ENCODE results near the gene PIK3IP1.

PIK3IP1 gene

GRCh38 chr22:31271485-31271884 is 20.8 kb downstream of the PIK3IP1 start:
- H3K79me2 ChIP-seq (ENCODE audit: insufficient read depth, low read length), result no peaks in the 10 kb centered on the region
- H4K20me1 ChIP-seq (ENCODE audit: insufficient read depth, low read length, poor library complexity, severe bottlenecking), result no peaks in the 10 kb centered on the region
- no peaks in the 10 kb centered on the region for H3F3A ChIP-seq (ENCODE audit: low read depth)
- no peak overlapping the region for H3K4me2 ChIP-seq (ENCODE audit: low read depth, low read length, poor library complexity, severe bottlenecking)
- peaks cover 58% of the 10 kb centered on the region for H3K36me3 ChIP-seq (ENCODE audit: insufficient read depth, low read length)
- no peaks in the 10 kb centered on the region for H3K27me3 ChIP-seq (ENCODE audit: insufficient read depth, low read length, poor library complexity, severe bottlenecking)
- no peak overlapping the region for H2AFZ ChIP-seq (ENCODE audit: low read length)
- H3K9me3 ChIP-seq (ENCODE audit: insufficient read depth, low read depth, low read length), result no peaks in the 10 kb centered on the region
- H3K9me2 ChIP-seq (replicated peaks; ENCODE audit: low read depth, low read length), result no peaks in the 10 kb centered on the region
- H3K4me3 ChIP-seq (ENCODE audit: low read length, poor library complexity, severe bottlenecking), result no peak overlapping the region
- no peak overlapping the region for H3K9ac ChIP-seq (ENCODE audit: low read depth, low read length, poor library complexity, severe bottlenecking)
- H3K4me1 ChIP-seq (ENCODE audit: insufficient read depth, low read length, poor library complexity, severe bottlenecking), result no peaks in the 10 kb centered on the region
- no peak for TF ChIP-seq EZH2phosphoT487 (IDR thresholded peaks at IDR 0.05; ENCODE audit: borderline replicate concordance)
- no peak for TF ChIP-seq CTCF (conservative IDR thresholded peaks at IDR 0.05; ENCODE audit: low read length)

- no peak overlapping the region for H2AFZ ChIP-seq (ENCODE audit: low read length)
- no peak overlapping the region for H3K4me2 ChIP-seq (ENCODE audit: low read depth, low read length, poor library complexity, severe bottlenecking)
- H3K79me2 ChIP-seq (ENCODE audit: insufficient read depth, low read length), result no peaks in the 10 kb centered on the region
- no peaks in the 10 kb centered on the region for H4K20me1 ChIP-seq (ENCODE audit: insufficient read depth, low read length, poor library complexity, severe bottlenecking)
- H3F3A ChIP-seq (ENCODE audit: low read depth), result no peaks in the 10 kb centered on the region
- TF ChIP-seq EZH2phosphoT487 (IDR thresholded peaks at IDR 0.05; ENCODE audit: borderline replicate concordance), result no peak
- H3K9ac ChIP-seq (ENCODE audit: low read depth, low read length, poor library complexity, severe bottlenecking), result no peak overlapping the region
- H3K27me3 ChIP-seq (ENCODE audit: insufficient read depth, low read length, poor library complexity, severe bottlenecking), result no peaks in the 10 kb centered on the region
- no peaks in the 10 kb centered on the region for H3K9me3 ChIP-seq (ENCODE audit: insufficient read depth, low read depth, low read length)
- no peak overlapping the region for H3K4me3 ChIP-seq (ENCODE audit: low read length, poor library complexity, severe bottlenecking)
- no peaks in the 10 kb centered on the region for H3K9me2 ChIP-seq (replicated peaks; ENCODE audit: low read depth, low read length)
- H3K4me1 ChIP-seq (ENCODE audit: insufficient read depth, low read length, poor library complexity, severe bottlenecking), result no peaks in the 10 kb centered on the region
- H3K36me3 ChIP-seq (ENCODE audit: insufficient read depth, low read length), result peaks cover 62% of the 10 kb centered on the region
These were observed 21.3 kb downstream of the PIK3IP1 start for GRCh38 chr22:31271026-31271425.

DNA sequence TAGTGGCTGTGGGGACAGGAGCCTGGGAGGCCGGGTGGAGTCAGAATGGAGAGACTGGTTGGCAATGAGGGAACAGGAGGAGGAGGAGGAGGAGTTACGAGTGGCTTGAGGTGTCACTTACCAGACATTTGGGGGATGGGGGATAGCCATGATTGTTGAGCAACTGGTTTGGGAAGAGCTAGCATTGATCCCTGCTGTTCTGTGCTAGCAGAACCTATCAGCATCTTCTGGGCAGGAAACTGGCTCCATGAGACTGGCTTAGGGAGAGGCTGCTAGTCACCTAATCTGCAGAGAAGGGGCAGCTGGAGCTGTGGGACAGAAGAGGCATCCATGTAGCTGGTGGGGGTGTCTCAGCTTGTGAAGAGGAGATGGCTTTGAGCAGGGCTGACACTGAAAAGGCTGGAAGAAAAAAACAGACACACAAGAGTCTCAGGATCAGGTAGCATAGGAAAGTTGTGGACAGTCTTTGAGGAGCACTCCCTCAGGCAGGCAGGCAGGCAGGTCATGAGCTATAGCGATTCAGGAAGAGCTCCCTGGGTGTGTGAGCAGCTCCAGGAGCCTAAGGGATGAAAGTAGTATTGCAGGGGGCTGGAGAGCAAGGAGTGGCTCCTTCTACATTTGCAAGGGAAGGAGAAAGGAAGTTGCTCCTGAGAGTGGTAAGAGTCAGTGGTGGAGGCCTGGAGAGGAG is 22.3 kb downstream of the PIK3IP1 start:
- TF ChIP-seq CTCF (conservative IDR thresholded peaks at IDR 0.05; ENCODE audit: low read length), result no peak
- TF ChIP-seq EZH2phosphoT487 (IDR thresholded peaks at IDR 0.05; ENCODE audit: borderline replicate concordance), result no peak
- peaks cover 62% of the 10 kb centered on the region for H3K36me3 ChIP-seq (ENCODE audit: insufficient read depth, low read length)
- H3K9me3 ChIP-seq (ENCODE audit: insufficient read depth, low read depth, low read length), result no peaks in the 10 kb centered on the region
- H3K9me2 ChIP-seq (replicated peaks; ENCODE audit: low read depth, low read length), result no peaks in the 10 kb centered on the region
- H3K4me2 ChIP-seq (ENCODE audit: low read depth, low read length, poor library complexity, severe bottlenecking), result no peak overlapping the region
- H3K4me1 ChIP-seq (ENCODE audit: insufficient read depth, low read length, poor library complexity, severe bottlenecking), result no peaks in the 10 kb centered on the region
- H3K9ac ChIP-seq (ENCODE audit: low read depth, low read length, poor library complexity, severe bottlenecking), result no peak overlapping the region
- no peak overlapping the region for H3K4me3 ChIP-seq (ENCODE audit: low read length, poor library complexity, severe bottlenecking)
- no peaks in the 10 kb centered on the region for H4K20me1 ChIP-seq (ENCODE audit: insufficient read depth, low read length, poor library complexity, severe bottlenecking)
- no peaks in the 10 kb centered on the region for H3F3A ChIP-seq (ENCODE audit: low read depth)
- H3K79me2 ChIP-seq (ENCODE audit: insufficient read depth, low read length), result no peaks in the 10 kb centered on the region
- no peaks in the 10 kb centered on the region for H3K27me3 ChIP-seq (ENCODE audit: insufficient read depth, low read length, poor library complexity, severe bottlenecking)
- H2AFZ ChIP-seq (ENCODE audit: low read length), result no peak overlapping the region

DNA sequence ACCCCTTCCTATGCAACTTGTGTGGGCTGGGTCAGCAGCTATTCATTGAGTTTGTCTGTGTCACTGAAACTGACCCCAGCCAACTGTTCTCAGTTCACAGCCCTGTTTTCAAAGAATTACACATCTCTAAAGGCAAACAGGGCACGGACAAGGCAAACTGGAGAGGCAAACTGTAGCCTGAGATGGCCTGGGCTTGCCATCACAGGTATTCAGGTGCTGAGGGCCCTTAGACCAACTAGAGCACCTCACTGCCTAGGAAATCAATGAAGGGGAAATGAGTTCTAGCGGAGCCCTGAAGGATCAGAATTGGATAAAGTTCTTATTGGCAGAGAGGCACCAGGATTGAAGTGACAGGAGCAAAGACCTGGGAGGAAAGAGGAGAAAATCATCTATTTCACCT is 24.0 kb downstream of the PIK3IP1 start:
- Histone ChIP-seq H3K27me3 (ENCODE audit: insufficient read depth, low read length, poor library complexity, severe bottlenecking) (no peaks in the 10 kb centered on the region), H3K9me3 (ENCODE audit: insufficient read depth, low read depth, low read length) (no peaks in the 10 kb centered on the region), H2AFZ (ENCODE audit: low read length) (no peak overlapping the region), H3K9ac (ENCODE audit: low read depth, low read length, poor library complexity, severe bottlenecking) (no peak overlapping the region), H3K4me1 (ENCODE audit: insufficient read depth, low read length, poor library complexity, severe bottlenecking) (no peaks in the 10 kb centered on the region), H3K79me2 (ENCODE audit: insufficient read depth, low read length) (no peaks in the 10 kb centered on the region), H4K20me1 (ENCODE audit: insufficient read depth, low read length, poor library complexity, severe bottlenecking) (no peaks in the 10 kb centered on the region), H3F3A (ENCODE audit: low read depth) (no peaks in the 10 kb centered on the region), H3K9me2 (replicated peaks; ENCODE audit: low read depth, low read length) (no peaks in the 10 kb centered on the region), H3K4me3 (ENCODE audit: low read length, poor library complexity, severe bottlenecking) (no peak overlapping the region), H3K4me2 (ENCODE audit: low read depth, low read length, poor library complexity, severe bottlenecking) (no peak overlapping the region), H3K36me3 (ENCODE audit: insufficient read depth, low read length) (peaks cover 59% of the 10 kb centered on the region)
- TF ChIP-seq CTCF (conservative IDR thresholded peaks at IDR 0.05; ENCODE audit: low read length) (no peak), EZH2phosphoT487 (IDR thresholded peaks at IDR 0.05; ENCODE audit: borderline replicate concordance) (no peak)
